Astrocyte (in vitro differentiated cells and primary cell): ENCODE data around the gene RPL3.

ENCODE experiments used
- CTCF ChIP-seq: IDR thresholded peaks from 2 replicates; pipeline ENCODE4 v1.5.1; 2011; ENCODE audit warnings: low read depth, mild to moderate bottlenecking, inconsistent platforms, low read length, moderate library complexity; ENCODE audit not compliant: insufficient read depth
- EZH2 ChIP-seq: IDR thresholded peaks from 2 replicates; pipeline ENCODE4 v1.6.1; 2012; ENCODE audit warnings: mild to moderate bottlenecking, low read length, inconsistent platforms; ENCODE audit not compliant: insufficient read depth

- TF ChIP-seq EZH2 (no peak), CTCF (no peak)
Measured at GRCh38 chr22:39318507-39319283, 728 bp downstream of the RPL3 start.
